ENCODE results near the gene EIF3F. TPM values are rescaled to one million over a fixed set of nuclear protein-coding genes. Genes with fewer than 3 reads are reported as not detected.

EIF3F gene
- total and polyA plus RNA-seq, 9 of the 15 experiments (the other 6 are each of a cell fraction or from before 2014, with no cell fraction given), result 50.1 to 259 (median 135) TPM

DNA sequence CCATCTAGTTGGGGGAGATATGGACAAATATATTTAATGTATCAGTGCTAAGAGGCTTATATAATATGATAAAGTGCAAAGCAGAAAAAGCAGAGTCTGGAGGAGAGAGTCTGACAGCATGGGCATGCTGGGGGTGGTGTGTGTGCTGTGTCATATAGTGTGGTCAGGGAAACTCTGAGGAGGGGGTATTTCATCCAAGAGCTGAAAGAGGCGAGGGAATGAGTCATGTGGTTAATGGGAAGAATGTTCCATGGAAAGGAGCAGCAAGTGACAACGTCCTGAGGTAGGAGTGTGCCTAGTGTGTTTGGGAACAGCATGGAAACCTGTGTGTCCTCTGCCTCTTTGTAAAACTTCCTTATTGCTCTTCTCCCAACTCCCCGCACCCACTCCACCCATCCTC lies 38.0 kb downstream of the EIF3F start:
- ATAC-seq, result no peak
- BruUV-seq (replicated peaks), result no TSS peak
- Histone ChIP-seq H3K9ac (ENCODE audit: insufficient read depth in 1 of 2, low read depth in 2 of 2, low read length in 2 of 2) (no peak overlapping the region), H3K4me3 (no peak overlapping the region), H3K9me3 (replicated peaks; ENCODE audit: control insufficient read depth, insufficient read depth, low read depth, low read length) (no peaks in the 10 kb centered on the region), H3K79me2 (ENCODE audit: control insufficient read depth, insufficient read depth, low read length) (no peaks in the 10 kb centered on the region), H3K9me1 (ENCODE audit: control insufficient read depth, insufficient read depth, low read length) (no peaks in the 10 kb centered on the region), H3K4me2 (ENCODE audit: insufficient read depth, low read length) (no peak overlapping the region), H3K27me3 (ENCODE audit: control insufficient read depth in 2 of 2, insufficient read depth in 2 of 2, low read length in 2 of 2) (peaks cover 11 to 15% of the 10 kb centered on the region in 2 experiments; a peak in 4 of 5 replicates), H3K27ac (ENCODE audit: extremely low read depth, low read depth, low read length) (no peak overlapping the region), H4K20me1 (replicated peaks; ENCODE audit: control insufficient read depth, insufficient read depth, low read length) (no peaks in the 10 kb centered on the region), H3K36me3 (ENCODE audit: control insufficient read depth, insufficient read depth, low read length) (no peaks in the 10 kb centered on the region), H2AFZ (ENCODE audit: low read depth, low read length) (no peak overlapping the region), H3K4me1 (replicated peaks in 1 of 2; ENCODE audit: control insufficient read depth in 2 of 2, insufficient read depth in 2 of 2, low read length in 2 of 2) (no peaks in the 10 kb centered on the region; a peak in 1 of 5 replicates)
- in situ Hi-C loops (cut with MboI), result no loop called here
- no peak for FAIRE-seq
- ChIA-PET CTCF (ENCODE audit: low intra/inter-chr PET ratio) (no interaction called here), POLR2A (no interaction called here)
- no peak for DNase-seq (ENCODE audit: extremely low read depth in 1 of 4, low spot score in 3 of 4)
- intact Hi-C loops (cut with micrococcal nuclease), result no loop called here
- WGBS (ENCODE audit: insufficient coverage, low coverage, missing lambda C conversion rate), result 0% methylated on average over 3 of the region's 3 CpGs
- no peak for TF ChIP-seq PHTF2 (CRISPR knock-in tag; IDR thresholded peaks at IDR 0.05)
- no peak for TF ChIP-seq TCFL5 (CRISPR knock-in tag; conservative IDR thresholded peaks at IDR 0.05)
- TF ChIP-seq, protein P1, sequence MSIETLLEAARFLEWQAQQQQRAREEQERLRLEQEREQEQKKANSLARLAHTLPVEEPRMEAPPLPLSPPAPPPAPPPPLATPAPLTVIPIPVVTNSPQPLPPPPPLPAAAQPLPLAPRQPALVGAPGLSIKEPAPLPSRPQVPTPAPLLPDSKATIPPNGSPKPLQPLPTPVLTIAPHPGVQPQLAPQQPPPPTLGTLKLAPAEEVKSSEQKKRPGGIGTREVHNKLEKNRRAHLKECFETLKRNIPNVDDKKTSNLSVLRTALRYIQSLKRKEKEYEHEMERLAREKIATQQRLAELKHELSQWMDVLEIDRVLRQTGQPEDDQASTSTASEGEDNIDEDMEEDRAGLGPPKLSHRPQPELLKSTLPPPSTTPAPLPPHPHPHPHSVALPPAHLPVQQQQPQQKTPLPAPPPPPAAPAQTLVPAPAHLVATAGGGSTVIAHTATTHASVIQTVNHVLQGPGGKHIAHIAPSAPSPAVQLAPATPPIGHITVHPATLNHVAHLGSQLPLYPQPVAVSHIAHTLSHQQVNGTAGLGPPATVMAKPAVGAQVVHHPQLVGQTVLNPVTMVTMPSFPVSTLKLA (conservative IDR thresholded peaks at IDR 0.05), result no peak
- TF ChIP-seq TRIM24 (IDR thresholded peaks at IDR 0.05), result no peak
- TF ChIP-seq, protein P2, sequence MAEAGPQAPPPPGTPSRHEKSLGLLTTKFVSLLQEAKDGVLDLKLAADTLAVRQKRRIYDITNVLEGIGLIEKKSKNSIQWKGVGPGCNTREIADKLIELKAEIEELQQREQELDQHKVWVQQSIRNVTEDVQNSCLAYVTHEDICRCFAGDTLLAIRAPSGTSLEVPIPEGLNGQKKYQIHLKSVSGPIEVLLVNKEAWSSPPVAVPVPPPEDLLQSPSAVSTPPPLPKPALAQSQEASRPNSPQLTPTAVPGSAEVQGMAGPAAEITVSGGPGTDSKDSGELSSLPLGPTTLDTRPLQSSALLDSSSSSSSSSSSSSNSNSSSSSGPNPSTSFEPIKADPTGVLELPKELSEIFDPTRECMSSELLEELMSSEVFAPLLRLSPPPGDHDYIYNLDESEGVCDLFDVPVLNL (CRISPR knock-in tag; IDR thresholded peaks at IDR 0.05; ENCODE audit: low read depth), result no peak
- no peak for TF ChIP-seq HNRNPLL (IDR thresholded peaks at IDR 0.05; ENCODE audit: low read depth, low read length, poor library complexity, severe bottlenecking)
- TF ChIP-seq JUN (IDR thresholded peaks at IDR 0.05; ENCODE audit: borderline replicate concordance, low read depth, low read length), result no peak
- TF ChIP-seq JUN (CRISPR knock-in tag; IDR thresholded peaks at IDR 0.05; ENCODE audit: borderline replicate concordance), result no peak
- TF ChIP-seq, protein P3, sequence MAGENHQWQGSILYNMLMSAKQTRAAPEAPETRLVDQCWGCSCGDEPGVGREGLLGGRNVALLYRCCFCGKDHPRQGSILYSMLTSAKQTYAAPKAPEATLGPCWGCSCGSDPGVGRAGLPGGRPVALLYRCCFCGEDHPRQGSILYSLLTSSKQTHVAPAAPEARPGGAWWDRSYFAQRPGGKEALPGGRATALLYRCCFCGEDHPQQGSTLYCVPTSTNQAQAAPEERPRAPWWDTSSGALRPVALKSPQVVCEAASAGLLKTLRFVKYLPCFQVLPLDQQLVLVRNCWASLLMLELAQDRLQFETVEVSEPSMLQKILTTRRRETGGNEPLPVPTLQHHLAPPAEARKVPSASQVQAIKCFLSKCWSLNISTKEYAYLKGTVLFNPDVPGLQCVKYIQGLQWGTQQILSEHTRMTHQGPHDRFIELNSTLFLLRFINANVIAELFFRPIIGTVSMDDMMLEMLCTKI (IDR thresholded peaks at IDR 0.05; ENCODE audit: partially characterized antibody), result no peak
- TF ChIP-seq, protein P4, sequence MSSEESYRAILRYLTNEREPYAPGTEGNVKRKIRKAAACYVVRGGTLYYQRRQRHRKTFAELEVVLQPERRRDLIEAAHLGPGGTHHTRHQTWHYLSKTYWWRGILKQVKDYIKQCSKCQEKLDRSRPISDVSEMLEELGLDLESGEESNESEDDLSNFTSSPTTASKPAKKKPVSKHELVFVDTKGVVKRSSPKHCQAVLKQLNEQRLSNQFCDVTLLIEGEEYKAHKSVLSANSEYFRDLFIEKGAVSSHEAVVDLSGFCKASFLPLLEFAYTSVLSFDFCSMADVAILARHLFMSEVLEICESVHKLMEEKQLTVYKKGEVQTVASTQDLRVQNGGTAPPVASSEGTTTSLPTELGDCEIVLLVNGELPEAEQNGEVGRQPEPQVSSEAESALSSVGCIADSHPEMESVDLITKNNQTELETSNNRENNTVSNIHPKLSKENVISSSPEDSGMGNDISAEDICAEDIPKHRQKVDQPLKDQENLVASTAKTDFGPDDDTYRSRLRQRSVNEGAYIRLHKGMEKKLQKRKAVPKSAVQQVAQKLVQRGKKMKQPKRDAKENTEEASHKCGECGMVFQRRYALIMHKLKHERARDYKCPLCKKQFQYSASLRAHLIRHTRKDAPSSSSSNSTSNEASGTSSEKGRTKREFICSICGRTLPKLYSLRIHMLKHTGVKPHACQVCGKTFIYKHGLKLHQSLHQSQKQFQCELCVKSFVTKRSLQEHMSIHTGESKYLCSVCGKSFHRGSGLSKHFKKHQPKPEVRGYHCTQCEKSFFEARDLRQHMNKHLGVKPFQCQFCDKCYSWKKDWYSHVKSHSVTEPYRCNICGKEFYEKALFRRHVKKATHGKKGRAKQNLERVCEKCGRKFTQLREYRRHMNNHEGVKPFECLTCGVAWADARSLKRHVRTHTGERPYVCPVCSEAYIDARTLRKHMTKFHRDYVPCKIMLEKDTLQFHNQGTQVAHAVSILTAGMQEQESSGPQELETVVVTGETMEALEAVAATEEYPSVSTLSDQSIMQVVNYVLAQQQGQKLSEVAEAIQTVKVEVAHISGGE (CRISPR knock-in tag; IDR thresholded peaks at IDR 0.05), result no peak
- TF ChIP-seq ZC3H11A (IDR thresholded peaks at IDR 0.05; ENCODE audit: low read depth, low read length), result no peak
- no peak for TF ChIP-seq NR2C2 (CRISPR knock-in tag; IDR thresholded peaks at IDR 0.05)
- TF ChIP-seq NR2C2 (tag; IDR thresholded peaks at IDR 0.05), result no peak
- no peak for TF ChIP-seq SMARCA5 (IDR thresholded peaks at IDR 0.05)
- TF ChIP-seq ZNF134 (CRISPR knock-in tag; conservative IDR thresholded peaks at IDR 0.05), result no peak

Measured in K562 (cell line).